Ovary (tissue), 9 donors: ENCODE results near the gene COL4A1. TPM values are rescaled to one million over a fixed set of nuclear protein-coding genes. Genes with fewer than 3 reads are reported as not detected.
A peak's percentile ranks its signal among the peaks of the same experiment; 100 is the strongest.

Experiments
- DNase-seq, 5 donors: peaks; one replicate each; pipeline ENCODE4 v3.0.0-alpha.2; 2019 to 2020
- H3K27ac ChIP-seq, 2 donors: fragments of 200-600 bp; one replicate each; pipeline versions ENCODE4 v1.5.1 to v1.8.0; 2019 to 2022
- H3K27me3 ChIP-seq: fragments of 200-600 bp; one replicate; pipeline ENCODE4 v1.8.0; 2022
- H3K36me3 ChIP-seq: fragments of 200-600 bp; sonication (generic); one replicate; pipeline ENCODE4 v1.5.1; 2019
- H3K4me1 ChIP-seq: one replicate; pipeline ENCODE4 v1.8.1; 2013; ENCODE audit warnings: mild to moderate bottlenecking, moderate library complexity; ENCODE audit not compliant: insufficient read depth
- H3K4me3 ChIP-seq: fragments of 200-600 bp; sonication (generic); one replicate; pipeline ENCODE4 v1.5.1; 2017
- H3K9me3 ChIP-seq, 2 donors: fragments of 200-600 bp in 1 of 2; sonication (generic) in 1 of 2; one replicate each; pipeline versions ENCODE4 v1.5.1 to v1.8.1; 2013 to 2019; ENCODE audit warnings: mild to moderate bottlenecking in 1 of 2, moderate library complexity in 1 of 2
- CTCF ChIP-seq, 3 donors: fragments of 450-650 bp in 2 of 3; fragments of 200-600 bp in 1 of 3; IDR thresholded peaks; one replicate each; pipeline versions ENCODE4 v1.5.1 to v1.8.0; 2016 to 2022; ENCODE audit warnings: antibody characterized with exemption in 3 of 3, mild to moderate bottlenecking in 1 of 3
- EP300 ChIP-seq: sonication (generic); formaldehyde crosslinking; IDR thresholded peaks from one replicate; pipeline ENCODE4 v1.6.1; 2017; ENCODE audit warnings: antibody characterized with exemption
- POLR2A ChIP-seq: fragments of 450-650 bp; IDR thresholded peaks from one replicate; pipeline ENCODE4 v1.6.1; 2017; ENCODE audit warnings: antibody characterized with exemption, mild to moderate bottlenecking, moderate library complexity
- WGBS, 3 donors: extraction: QIAGEN DNeasy Blood & Tissue Kit in 1 of 3; methylation state at CpG; one replicate each; pipeline versions ENCODE4 v1.1.5 to v1.1.7; 2013 to 2017; 5-methylcytosine and 5-hydroxymethylcytosine counted together
- intact Hi-C, 4 donors: fragments of 100-400 bp; cut with DNase I; formaldehyde crosslinking; loops; one replicate each; pipeline versions ENCODE4 v1.11.0 to v1.15.1; 2022 to 2023
- polyA plus RNA-seq, 2 donors: library from polyadenylated mRNA; stranded (reverse); fragments of 200-250 nt in 1 of 2; fragments of 350-450 nt in 1 of 2; fragmentation: Illumina TruSeq in 1 of 2; extraction: RNeasy Lipid Tissue Mini Kit (QIAGEN cat#74804) in 1 of 2; gene quantifications; one replicate each; pipeline ENCODE4 v1.2.3, GENCODE V29; 2013 to 2014
- total RNA-seq, 7 donors: library from RNA; depleted of rRNA in 2 of 7; stranded (reverse); fragments of >200 nt in 2 of 7; fragmentation: NEBNext Ultra II Directional in 3 of 7; extraction: Animal tissue kit (Norgen Biotek cat#: 25700) in 3 of 7; gene quantifications; one replicate each; pipeline versions ENCODE4 v1.1.0 to v1.2.4, GENCODE V29; 2016 to 2023
- donor health status: DM: no; HTN: no; CAD: no; lungs with moderate emphysema.
- donor health status: DM: no; HTN: no; CAD: no.
- donor health status: Bipolar disorder and iron deficiency.
- donor health status: DM: yes; HTN: yes; CAD: no.
- donor health status: DM: no; HTN: no; CAD: no.
- donor health status: DM: yes; HTN: yes; CAD: no.

Gene COL4A1
- total and polyA plus RNA-seq, 9 donors = 42.3 to 421 (median 87.5) TPM

- no peaks in the 10 kb centered on the region for H3K27me3 ChIP-seq
- no peaks in the 10 kb centered on the region for H3K36me3 ChIP-seq
- TF ChIP-seq CTCF (IDR thresholded peaks at IDR 0.05) (no peak), POLR2A (no peak), EP300 (no peak)
- no peak overlapping the region for H3K4me3 ChIP-seq
- 91 to 97% (median 94%) methylated on average over 10 of the region's 10 CpGs for WGBS, 3 donors
- intact Hi-C loops = no loop called here
- peaks cover 12% of the 10 kb centered on the region for H3K4me1 ChIP-seq
- H3K9me3 ChIP-seq = no peaks in the 10 kb centered on the region
- DNase-seq = no peak
- H3K27ac ChIP-seq = no peak overlapping the region
Observed at GRCh38 chr13:110236431-110236830, 70.5 kb downstream of the COL4A1 start.

- intact Hi-C loops = no loop called here
- no peak for TF ChIP-seq CTCF (IDR thresholded peaks at IDR 0.05)
- no peak for TF ChIP-seq POLR2A
- TF ChIP-seq EP300 = no peak
- H3K9me3 ChIP-seq = no peaks in the 10 kb centered on the region
- 66 to 78% (median 74%) methylated on average over 7 of the region's 7 CpGs for WGBS, 3 donors
- no peak overlapping the region for H3K4me3 ChIP-seq
- H3K27ac ChIP-seq = no peak overlapping the region
- H3K27me3 ChIP-seq = no peaks in the 10 kb centered on the region
- no peak for DNase-seq
- peaks cover 9% of the 10 kb centered on the region for H3K4me1 ChIP-seq
- no peaks in the 10 kb centered on the region for H3K36me3 ChIP-seq
Observed at GRCh38 chr13:110234532-110234931, 72.4 kb downstream of the COL4A1 start.

- Histone ChIP-seq H3K27me3 (no peaks in the 10 kb centered on the region), H3K9me3 (no peaks in the 10 kb centered on the region), H3K36me3 (no peaks in the 10 kb centered on the region), H3K4me1 (peaks cover 9% of the 10 kb centered on the region), H3K4me3 (no peak overlapping the region), H3K27ac (peak overlapping the region in 1 of 2 donors; percentile 33)
- TF ChIP-seq POLR2A (no peak), EP300 (no peak), CTCF (IDR thresholded peaks at IDR 0.05) (no peak)
- WGBS, 3 donors = 47 to 78% (median 53%) methylated on average over 3 of the region's 3 CpGs
- DNase-seq = no peak
- intact Hi-C loops = no loop called here
Observed at GRCh38 chr13:110233951-110234280, 73.0 kb downstream of the COL4A1 start.

GRCh38 chr13:110233181-110233950 is 73.6 kb downstream of the COL4A1 start:
- peak in 3 of 5 donors; percentile 63 to 71 (median 66) for DNase-seq
- Histone ChIP-seq H3K36me3 (no peaks in the 10 kb centered on the region), H3K4me3 (no peak overlapping the region), H3K27me3 (no peaks in the 10 kb centered on the region), H3K9me3 (no peaks in the 10 kb centered on the region), H3K4me1 (peaks cover 9% of the 10 kb centered on the region), H3K27ac (peak overlapping the region; percentile 26 to 33)
- intact Hi-C loops = no loop called here
- TF ChIP-seq CTCF (IDR thresholded peaks at IDR 0.05) = no peak
- peak; percentile 50 for TF ChIP-seq EP300
- TF ChIP-seq POLR2A = no peak
- WGBS, 3 donors = 28 to 40% (median 29%) methylated on average over 20 of the region's 20 CpGs
